Subcutaneous adipose tissue (tissue), 4 donors: ENCODE results near the gene SYNPR. TPM values are rescaled to one million over a fixed set of nuclear protein-coding genes. Genes with fewer than 3 reads are reported as not detected.

Experiments
- CTCF ChIP-seq: fragments of 450-650 bp; IDR thresholded peaks from one replicate; pipeline ENCODE4 v1.5.1; 2016; ENCODE audit warnings: low read depth, mild to moderate bottlenecking, control low read depth, antibody characterized with exemption, moderate library complexity
- total RNA-seq, 4 donors: library from RNA; depleted of rRNA; stranded (reverse); fragments of >200 nt; gene quantifications; one replicate each; pipeline ENCODE4 v1.1.0, GENCODE V29; 2016

Gene SYNPR
- total RNA-seq, 4 donors from 2014 or later, result not detected

- TF ChIP-seq CTCF, result no peak
These were observed 250.4 kb downstream of the SYNPR start for GRCh38 chr3:63528325-63529000.

GRCh38 chr3:63532521-63532920, 254.4 kb downstream of the SYNPR start:
- TF ChIP-seq CTCF, result no peak

GRCh38 chr3:63538919-63539318, 260.8 kb downstream of the SYNPR start:
- no peak for TF ChIP-seq CTCF

DNA sequence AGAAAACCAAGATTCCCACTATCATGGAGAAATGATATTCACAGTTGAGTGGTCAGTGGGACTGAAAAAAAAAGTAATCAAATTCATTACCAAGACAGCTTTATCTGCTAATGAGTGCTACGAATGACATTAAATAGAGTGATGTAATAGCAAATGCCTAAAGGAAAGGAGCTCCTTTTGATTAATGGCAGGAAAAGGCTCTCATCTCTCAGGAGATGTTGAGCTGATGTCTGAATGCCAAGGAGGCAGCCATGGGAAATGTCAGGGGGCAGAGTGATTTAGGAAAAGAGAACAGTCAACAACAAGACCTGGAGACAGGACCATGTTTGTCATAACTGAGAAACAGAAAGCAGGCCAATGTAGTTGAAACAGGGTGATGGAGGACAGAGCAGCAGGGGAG, 277.7 kb downstream of the SYNPR start:
- no peak for TF ChIP-seq CTCF

GRCh38 chr3:63556401-63556800, 278.3 kb downstream of the SYNPR start:
- TF ChIP-seq CTCF, result no peak

DNA sequence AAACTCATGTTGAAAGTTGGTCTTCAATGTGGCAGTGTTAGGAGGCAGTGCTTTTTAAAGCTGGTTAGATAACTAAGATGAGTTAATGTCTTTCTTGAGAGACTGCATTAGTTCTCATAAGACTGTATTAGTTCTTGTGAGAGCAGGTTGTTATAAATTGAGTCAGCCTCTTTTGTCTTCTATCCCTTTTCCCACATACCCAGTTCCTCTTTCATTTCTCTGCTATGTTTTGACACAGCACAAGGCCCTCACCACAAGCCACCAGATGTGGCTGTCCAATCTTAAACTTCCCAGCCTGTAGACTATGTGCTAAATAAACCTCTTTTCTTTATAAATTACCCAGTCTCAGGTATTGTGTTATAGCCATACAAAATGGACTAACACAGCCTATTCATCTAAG, 279.8 kb downstream of the SYNPR start:
- no peak for TF ChIP-seq CTCF

- no peak for TF ChIP-seq CTCF
These were observed 281.8 kb downstream of the SYNPR start for GRCh38 chr3:63559884-63560283.
